ENCODE data around the gene ZBTB24.
"Not testable (repeated sequence)": the region's sequence is repeated elsewhere in the genome, so short reads cannot be mapped to it uniquely, and the experiment has no call there.

The ZBTB24 gene

DNA sequence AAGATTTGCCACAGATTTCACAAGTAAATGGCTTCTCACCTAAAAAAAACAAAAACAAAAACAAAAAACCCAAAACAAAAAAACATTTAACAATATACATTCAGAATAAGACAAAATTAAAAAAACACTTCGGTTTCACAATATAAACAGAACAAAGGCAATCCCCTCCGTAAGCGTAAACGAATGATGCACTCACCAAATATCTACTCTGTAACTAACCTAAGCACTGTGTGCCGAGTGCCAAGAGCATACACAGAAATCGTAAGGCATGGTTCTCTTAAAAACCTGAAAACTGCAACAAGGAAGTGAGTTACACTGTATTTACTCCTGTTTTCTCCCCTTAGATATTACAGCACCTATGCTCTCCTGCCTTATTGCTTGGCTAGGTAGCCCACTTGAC, 15.3 kb downstream of the ZBTB24 start:
- DNase-seq = no peak

DNA sequence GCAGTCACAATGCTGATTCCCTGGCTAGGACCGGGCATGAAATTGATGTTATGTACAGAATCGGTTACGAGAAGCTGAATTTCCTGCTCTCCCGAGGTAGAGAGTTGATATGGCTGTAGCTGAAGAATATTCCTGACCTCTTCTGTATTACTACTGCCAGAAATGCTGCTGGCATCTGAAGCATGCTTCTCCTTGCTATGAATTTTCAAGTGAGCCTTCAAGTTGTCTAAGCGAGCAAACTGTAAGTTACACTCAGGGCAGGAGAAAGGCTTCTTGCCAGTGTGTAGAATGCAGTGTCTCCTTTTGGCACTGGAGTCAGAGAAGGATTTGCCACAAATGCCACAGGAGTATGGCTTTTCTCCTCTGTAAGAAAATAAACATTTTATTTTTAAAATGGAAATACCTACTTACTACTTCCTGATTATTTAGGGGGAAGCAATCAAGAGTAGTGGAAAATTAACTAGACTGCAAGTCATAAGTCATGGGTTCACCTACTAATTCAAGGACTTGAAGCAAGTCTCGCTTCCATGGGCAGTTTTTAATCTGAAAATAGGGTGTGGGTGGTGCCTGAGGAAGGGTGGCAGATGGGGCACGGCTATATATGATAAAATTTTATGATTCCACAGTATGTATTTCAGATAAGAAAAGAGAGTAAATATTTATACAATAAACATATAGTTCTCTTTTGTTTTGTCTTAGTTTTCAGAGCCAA, 16.7 kb downstream of the ZBTB24 start:
- no peak for DNase-seq

DNA sequence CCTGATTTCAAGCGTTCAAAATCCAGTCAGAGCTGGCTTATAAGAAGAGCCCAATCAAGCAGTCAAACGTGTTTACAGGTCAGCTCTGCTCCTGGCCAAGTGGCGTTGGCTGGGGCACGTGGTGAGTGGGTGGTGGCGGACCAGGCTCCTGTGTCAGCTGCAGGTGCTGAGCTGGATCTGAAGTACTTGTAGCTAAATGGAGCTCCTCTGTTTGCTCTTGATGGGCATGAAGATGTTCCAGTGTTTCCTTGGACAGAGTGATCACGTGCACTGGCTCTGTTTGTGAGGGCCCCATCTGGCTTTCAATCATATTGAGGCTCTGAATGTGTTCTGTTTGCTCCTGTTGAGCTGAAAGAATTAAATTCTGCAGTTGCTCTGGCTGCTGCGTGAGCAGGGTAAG, 17.2 kb downstream of the ZBTB24 start:
- DNase-seq = no peak

DNA sequence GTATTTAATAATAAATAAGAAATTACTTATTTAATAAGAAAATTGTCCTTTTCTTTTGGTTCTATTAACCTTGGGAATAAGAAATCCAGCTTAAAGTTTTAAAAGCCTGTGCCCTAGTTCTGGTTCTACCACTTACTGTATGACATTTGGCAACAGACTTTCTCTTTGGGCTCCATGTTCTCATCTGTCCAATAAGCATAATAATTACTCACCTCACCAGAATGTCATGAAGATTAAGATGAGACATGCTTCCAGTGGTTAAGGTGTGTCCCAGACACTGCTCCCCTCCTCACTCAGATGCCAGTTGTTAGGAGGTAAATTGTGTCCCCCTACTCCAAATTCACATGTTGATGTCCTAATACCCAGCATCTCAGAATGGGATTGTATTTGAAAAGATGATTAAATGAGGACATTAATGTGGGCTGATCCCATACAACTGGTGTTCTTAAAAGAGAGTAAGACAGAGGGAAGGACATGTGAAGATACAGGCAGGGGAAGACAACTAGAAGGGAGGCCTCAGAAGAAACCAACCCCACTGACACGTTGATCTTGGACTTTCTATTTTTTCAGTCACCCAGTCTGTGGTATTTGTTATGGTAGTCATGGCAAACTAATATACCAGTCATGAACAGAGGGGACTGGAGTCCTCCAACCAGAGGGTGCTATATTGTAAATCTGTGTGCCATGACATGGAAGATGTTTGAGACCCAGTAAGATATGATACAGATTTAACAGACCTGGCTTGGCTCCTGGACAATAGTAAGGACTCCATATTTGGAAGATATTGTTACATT, 21.1 kb downstream of the ZBTB24 start:
- DNase-seq = no peak

DNA sequence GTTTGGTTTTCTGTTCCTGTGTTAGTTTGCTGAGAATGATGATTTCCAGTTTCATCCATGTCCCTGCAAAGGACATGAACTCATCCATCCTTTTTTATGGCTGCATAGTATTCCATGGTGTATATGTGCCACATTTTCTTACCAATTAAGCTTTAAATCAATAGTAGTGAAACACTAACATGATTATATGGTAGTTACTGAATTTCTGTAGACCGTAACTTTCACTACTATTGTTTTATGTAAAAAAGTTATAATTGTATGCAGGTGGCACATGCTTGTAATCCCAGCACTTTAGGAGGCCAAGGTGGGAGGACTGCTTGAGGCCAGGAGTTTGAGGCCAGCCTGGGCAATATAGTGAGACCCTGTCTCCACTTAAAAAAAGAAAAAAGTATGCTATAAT, 21.8 kb downstream of the ZBTB24 start:
- not testable (repeated sequence) for DNase-seq

DNA sequence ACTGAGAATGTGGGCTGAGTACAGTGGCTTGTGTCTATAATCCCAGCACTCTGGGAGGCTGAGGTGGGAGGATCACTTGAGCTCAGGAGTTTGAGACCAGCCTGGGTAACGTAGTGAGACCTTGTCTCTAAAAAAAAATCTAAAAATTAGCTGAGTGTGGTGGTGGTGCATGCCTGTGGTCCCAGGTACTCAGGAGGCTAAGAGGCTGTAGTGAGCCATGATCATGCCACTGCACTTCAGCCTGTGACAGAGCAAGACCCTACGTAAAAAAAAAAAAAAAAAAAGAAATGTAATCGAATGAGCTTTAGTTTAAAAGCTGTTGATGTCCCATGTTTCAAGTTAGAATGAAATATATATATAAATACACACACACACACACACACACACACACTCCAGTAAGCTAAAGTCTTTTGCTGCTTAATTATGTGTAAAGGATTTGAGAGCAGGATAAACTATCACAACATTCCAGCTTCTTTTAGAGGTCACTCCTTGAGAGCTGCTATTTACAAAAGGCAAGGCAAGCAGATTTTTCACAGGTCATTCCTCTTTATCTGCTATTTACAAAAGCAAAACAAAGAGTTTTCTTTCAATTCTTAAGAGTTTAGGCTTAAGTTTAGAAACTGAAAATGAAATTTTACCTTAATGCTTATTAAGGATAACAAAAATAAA, 22.7 kb downstream of the ZBTB24 start:
- DNase-seq = no peak

DNA sequence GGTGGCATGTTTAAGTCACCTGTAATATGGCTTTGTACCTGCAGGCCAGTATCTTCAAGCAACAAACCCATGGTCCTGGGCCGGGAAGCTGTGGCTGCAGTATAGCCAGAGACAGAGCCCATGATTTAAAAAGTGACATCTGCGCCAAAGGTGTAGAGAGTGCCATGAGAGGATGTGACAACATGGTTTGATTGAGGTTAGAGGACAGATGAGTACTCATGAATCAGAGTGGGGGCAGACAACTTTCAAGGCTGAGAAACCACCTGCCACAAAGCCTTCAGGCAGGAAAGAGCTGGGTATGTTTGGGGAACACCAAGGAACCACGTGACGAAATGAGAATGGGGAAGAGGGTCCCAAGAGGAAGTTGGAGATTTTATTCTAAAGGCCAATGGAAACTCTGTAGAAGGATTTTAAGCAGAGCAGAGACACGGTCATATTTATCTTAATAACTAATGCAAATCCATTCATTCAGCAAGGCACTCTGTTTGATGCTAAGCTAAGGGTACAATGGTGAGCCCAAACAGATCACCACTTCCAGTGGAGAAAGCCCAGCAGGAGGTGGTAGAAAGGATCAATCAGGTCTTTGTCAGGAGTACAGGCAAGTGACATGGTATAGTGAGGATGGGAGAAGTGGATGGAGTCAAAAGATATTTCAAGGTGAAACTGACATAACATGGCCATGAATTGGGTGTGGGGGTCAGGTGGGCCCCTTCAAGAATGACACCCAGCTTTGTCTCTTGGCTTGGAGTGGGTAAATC, 24.1 kb downstream of the ZBTB24 start:
- no peak for DNase-seq

DNA sequence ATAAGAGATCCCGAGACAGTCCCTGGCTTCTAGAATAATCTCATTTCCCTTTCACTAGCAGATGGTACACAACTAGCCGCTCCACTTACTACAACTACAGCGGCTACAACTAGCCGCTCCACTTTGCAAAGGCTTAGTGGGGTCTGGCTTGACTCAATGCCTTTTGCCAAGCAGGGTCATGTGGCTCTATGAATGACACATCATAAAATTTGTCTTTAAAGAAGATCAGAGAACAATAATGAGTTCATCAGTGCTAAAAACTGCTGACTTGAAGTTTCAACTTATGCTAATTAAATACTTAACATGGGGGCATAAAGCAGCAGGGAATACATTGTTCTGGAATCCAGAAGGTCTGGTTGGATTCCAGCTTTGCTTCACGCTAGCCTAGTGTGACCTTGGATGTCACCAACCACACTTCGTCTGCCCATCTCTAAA, 25.4 kb downstream of the ZBTB24 start:
- no peak for DNase-seq

DNA sequence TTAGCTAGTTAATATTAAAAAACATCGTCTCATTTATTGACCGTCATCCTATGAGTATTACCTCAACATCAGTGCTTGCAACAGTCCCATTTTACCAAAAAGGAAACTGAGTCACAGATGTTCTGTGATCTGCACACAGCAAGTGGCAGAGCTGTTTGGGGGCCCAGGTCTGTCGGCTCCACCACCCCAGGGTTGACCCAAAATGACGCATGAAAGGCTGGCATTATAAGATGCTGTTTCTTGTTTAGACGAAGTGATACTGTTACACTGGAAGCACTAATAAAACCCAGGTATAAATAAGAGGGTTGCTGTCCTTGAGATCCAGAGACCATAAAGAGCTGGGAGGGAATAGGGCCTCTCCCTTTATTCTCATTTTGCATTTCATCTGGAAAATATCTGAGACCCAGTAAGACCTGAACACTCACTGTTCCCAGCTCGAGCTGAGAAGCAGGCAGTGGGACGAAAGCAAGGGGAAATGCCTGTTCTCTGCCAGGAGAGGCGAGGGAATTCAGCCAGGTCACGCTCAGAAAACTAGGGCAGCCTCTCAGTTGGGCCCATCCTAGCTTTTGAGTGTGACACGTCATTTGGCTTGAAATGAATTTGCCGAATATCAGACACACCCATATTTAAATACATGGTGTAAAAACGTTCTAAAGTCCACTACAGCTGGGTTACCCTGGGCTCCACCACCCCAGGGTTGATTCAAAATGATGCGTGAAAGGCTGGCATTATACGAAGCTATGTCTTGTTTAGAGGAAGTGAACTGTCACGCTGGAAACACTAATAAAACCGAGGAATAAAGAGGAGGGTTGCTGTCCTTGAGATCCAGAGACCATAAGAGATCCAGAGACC, 26.1 kb downstream of the ZBTB24 start:
- DNase-seq = no peak

DNA sequence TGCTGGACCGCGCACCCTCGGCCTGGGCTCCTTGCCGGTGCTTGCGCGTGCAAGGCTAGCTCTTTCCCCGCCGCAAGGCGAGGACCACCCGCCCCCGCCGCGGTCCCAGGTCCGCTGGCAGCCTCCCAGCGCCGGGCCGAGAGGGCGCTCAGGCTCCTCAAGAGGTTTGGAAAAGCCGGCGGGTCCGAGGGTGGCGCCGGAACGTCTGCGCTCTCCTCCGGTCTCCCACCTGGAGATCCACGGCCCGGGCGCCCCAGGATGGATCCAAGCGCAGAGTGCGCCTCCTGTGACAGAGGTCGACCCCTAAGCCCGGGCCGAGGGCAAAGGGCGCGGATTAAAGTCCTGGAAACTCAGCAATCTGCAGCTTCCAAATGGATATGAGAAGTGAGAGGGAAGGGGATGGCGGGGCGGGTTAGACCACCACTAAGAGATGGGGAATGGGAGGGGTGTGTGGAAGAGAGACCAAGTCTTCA, 26.9 kb downstream of the ZBTB24 start:
- DNase-seq = no peak

DNA sequence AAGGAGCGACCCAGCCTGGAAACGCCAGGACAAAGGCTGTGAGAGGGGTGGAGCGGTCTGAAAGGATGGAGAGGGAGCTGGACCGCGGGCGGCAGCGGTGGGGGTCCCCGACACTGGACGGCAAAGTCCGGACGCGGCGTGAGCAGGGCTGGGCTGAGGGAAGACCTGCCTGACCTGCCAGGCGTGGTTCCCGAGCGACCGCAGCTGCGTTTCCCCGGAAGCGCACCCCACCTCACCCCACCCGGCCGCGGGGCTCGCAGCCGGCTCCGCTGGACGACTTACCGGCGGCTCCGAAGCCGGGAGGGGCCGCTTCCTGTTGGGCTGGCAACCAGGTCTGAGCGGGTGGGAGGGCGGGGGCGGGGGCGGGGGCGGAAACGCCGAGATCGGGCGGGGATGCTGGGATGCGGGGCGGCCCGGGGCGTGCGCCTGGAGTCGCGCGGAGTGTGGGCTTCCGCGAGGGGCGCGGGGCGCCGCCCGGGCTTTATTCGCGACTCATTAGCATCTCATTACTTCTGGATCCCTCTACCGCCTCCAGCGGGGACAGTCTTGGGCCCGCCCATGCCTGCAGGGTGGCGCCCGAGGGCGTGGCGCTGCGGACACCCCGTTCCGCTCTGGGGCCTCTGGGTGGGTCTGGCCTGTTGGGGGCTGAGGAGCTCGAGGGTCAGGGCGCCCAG, 27.4 kb downstream of the ZBTB24 start, which contains the start of gene MICAL1:
TSS of gene MICAL1 (minus strand) at position 336 of the 674 bp plus-strand sequence. CDS start 1,576 bp downstream, outside the sequence.
- peak; percentile 52 for DNase-seq

DNA sequence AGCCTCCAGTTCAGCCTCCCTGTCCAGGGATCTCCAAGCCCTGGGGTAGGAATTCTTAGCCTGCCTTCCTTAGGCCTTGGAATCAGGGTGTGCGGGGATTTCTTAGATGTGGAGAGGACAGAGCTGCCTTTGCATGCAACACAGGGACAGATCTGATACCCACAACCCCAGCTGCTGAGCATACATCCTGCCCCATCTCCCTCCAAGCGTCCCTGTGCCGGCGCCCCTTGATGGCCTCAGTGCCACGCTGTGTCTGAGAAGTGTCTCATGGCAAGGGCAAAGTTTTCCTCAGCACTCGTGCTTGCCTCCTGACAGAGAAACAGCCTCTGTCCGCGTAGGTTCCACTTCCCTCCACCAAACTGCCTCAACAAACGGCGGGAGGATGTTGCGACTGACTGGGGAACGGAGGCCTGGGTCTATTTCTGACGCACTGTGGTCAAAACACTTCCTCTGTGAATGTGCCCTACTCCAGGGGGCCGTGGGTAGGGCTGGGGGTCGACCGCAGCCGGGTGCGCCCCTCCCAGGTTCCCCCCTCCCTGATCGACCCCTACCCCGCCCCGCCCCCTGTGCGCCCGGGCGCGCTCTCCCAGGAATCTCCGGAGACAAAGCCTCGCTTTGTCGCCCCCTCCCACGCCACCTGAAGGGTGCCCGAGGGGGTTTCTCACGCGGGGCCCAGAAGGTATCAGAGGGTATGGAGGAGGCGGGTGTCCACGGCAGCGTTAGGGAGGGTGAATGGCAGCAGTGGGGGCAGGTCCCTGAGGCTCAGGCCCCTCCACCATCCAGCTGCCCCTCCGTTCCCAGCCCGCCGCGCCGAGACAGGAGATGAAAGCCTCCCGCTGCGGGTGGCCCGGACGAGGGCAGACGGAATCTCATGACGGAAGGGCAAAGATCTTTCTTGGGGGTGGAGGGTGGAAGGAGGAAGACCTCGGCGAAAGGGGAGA, 28.3 kb downstream of the ZBTB24 start:
- DNase-seq = no peak

DNA sequence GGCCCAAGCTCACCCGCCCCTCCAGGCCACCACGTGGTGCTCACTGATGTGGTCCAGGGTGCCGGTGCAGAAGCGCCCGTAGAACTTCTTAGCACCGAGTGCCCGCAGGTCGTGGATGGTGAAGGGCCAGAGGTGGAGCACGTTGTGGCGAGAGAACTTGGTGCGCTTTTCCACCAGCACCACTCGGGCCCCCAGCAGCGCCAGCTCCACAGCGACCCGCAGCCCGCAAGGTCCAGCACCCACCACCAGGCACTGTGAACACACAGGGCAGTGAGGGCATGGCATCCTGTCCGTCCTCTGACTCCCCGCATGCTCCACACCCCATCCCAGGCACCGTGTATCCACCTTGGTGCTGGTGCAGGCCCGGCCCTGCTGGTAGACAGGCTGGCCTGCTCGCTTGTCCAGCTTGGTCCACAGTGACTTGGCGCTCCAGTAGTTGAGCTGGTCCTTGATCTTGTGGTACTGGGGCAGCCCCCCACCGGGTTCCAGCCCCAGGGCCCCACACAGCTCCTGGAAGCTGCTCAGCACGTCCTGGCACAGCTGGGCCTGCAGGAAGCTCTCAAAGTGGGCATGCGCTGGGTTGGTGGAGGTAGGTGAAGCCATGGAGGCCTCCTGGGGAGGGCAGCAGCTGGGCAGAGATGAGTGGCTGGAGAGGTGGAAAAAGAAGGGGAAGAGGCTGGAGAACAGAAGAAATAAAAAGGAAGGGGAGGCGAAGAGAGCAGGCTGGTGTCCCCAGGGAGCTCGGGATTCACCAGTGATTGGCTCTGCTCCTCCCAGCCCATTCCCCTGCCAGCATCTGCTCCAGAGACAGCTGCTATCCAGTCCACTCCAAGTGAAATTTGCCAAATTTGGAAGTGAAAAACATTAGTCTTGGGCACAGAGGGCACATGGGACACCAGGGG, 29.2 kb downstream of the ZBTB24 start:
- DNase-seq = peak; percentile 58

DNA sequence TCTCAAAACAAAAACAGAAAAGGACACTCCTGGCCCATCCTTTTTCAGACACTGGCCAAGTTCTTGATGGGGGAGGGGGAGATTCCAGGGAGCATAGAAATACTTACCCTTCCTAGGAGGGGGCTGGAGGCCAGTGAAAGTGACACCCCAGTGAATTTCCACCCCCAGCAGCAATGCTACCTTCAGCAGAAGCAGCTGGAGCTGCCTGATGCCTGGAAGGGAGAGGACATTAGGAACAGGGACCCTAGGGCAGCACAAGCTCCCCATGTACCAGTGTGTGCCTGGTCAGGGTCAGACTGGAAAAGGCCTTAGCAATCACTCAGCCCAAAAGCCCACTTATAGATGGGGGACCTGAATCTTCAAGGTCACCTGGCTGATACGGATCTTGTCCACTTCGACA, 29.9 kb downstream of the ZBTB24 start:
- no peak for DNase-seq

DNA sequence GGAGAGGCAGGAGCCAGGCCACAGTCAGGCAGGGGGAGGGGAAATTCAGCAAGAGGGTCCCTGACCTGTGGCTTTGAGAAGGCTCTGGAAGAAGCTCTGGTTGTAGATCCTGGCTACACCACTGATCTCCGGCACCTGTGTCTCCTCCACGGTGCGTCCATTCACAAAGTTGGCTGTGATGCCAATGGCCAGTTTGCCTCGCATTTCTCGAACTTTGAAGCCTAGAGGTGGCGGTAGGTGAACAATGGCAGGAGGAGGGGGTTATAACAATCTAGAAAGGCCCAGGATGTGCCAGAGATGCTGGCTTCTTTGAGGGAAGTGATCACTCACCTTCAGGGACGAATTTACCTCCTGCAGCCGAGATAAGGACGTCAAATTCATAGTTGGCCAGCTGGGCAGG, 30.8 kb downstream of the ZBTB24 start:
- DNase-seq = no peak

DNA sequence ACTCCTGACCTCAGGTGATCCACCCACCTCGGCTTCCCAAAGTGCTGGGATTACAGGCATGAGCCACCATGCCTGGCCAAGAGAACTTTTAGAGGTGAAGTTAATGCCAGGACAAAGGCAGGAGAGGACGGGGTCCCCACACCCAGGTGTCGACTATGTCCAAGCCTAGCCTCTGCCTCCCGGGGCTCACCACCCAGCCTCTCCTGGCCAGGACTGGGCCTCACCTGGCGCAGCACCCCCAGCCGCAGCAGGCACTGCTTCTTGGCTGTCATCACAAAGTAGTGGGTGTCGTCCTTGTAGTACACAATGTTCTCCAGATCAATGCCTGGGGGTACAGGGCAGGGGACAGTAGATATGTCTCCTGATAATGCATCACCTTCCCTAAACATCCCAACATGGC, 31.6 kb downstream of the ZBTB24 start:
- DNase-seq = no peak

DNA sequence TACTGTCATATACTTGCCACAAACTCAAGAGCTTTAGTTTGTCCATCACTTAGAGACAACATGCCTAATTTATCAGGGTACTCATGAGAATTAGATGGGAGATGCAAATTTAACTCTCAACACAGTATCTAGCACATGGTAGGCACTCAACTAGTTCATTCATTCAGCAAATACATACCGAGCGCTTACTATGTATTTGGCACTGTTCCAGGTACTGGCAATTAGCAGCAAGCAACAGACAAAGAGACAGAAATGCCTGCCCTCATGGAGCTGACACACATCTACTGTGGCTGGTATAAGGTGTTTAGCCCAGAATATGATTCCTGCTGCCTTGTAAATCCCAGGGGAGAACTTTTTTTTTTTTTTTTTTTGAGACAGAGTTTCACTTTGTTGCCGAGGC, 32.2 kb downstream of the ZBTB24 start:
- DNase-seq = no peak

DNA sequence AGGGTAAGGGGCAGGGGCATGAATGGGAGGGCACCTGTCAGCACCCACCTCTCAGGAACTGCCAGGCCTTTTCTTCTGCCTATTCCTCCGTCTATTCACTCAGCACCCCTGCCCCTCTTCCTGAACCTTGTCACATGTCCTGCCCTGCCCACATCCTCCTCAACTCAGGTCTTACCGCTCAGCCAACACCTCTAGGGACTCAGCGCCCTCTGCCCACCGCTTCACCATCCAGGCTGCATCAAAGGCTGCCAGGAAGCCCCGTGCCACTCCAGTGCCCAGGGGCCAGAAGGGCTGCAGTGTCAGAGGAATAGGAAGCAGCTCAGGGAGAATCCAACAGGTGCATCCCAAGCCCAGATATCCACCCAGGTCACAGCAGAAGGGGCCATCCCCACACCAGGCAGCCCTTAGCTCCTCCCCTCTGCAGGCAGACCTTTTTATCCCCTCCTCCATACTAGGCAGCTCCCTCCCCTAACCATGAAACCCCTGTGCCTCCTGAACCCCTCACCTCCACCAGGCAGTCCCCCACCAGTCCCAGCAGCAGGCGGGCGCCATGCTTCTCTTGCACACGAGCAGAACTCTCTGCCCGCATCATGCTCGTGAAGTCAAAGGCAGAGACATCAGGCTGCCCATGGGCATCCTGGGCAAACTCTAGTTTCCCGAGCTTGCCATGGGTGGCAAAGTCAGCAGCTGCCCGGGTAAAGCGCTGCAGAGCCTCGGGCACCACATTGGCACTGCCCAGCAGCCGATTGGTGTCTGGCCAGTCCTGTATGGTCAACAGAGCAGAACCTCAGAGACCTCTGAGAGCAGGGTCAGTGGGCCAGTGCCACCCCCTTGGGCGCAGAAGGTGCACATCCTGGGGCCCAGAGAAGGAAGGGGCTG, 33.0 kb downstream of the ZBTB24 start:
- no peak for DNase-seq
